ENCODE measurements around the gene STIM2.

- TF ChIP-seq, protein P1, sequence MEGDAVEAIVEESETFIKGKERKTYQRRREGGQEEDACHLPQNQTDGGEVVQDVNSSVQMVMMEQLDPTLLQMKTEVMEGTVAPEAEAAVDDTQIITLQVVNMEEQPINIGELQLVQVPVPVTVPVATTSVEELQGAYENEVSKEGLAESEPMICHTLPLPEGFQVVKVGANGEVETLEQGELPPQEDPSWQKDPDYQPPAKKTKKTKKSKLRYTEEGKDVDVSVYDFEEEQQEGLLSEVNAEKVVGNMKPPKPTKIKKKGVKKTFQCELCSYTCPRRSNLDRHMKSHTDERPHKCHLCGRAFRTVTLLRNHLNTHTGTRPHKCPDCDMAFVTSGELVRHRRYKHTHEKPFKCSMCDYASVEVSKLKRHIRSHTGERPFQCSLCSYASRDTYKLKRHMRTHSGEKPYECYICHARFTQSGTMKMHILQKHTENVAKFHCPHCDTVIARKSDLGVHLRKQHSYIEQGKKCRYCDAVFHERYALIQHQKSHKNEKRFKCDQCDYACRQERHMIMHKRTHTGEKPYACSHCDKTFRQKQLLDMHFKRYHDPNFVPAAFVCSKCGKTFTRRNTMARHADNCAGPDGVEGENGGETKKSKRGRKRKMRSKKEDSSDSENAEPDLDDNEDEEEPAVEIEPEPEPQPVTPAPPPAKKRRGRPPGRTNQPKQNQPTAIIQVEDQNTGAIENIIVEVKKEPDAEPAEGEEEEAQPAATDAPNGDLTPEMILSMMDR (IDR thresholded peaks at IDR 0.05 in 2 of 3, conservative IDR thresholded peaks at IDR 0.05 in 1 of 3; ENCODE audit: insufficient read depth in 2 of 3, low read depth in 1 of 3, low read length in 3 of 3): no peak
- no peak for TF ChIP-seq HMBOX1 (IDR thresholded peaks at IDR 0.05)
- TF ChIP-seq, protein P2, sequence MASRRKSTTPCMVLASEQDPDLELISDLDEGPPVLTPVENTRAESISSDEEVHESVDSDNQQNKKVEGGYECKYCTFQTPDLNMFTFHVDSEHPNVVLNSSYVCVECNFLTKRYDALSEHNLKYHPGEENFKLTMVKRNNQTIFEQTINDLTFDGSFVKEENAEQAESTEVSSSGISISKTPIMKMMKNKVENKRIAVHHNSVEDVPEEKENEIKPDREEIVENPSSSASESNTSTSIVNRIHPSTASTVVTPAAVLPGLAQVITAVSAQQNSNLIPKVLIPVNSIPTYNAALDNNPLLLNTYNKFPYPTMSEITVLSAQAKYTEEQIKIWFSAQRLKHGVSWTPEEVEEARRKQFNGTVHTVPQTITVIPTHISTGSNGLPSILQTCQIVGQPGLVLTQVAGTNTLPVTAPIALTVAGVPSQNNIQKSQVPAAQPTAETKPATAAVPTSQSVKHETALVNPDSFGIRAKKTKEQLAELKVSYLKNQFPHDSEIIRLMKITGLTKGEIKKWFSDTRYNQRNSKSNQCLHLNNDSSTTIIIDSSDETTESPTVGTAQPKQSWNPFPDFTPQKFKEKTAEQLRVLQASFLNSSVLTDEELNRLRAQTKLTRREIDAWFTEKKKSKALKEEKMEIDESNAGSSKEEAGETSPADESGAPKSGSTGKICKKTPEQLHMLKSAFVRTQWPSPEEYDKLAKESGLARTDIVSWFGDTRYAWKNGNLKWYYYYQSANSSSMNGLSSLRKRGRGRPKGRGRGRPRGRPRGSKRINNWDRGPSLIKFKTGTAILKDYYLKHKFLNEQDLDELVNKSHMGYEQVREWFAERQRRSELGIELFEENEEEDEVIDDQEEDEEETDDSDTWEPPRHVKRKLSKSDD (conservative IDR thresholded peaks at IDR 0.05; ENCODE audit: low read length): no peak
- no peak for TF ChIP-seq ZBTB7A (IDR thresholded peaks at IDR 0.05; ENCODE audit: borderline replicate concordance, control insufficient read depth, low read depth, low read length)
- no peak for TF ChIP-seq RBM15 (IDR thresholded peaks at IDR 0.05; ENCODE audit: insufficient read depth, low read length)
- TF ChIP-seq BDP1 (IDR thresholded peaks at IDR 0.05; ENCODE audit: insufficient read depth, insufficient read length): no peak
- TF ChIP-seq PML (IDR thresholded peaks at IDR 0.05; ENCODE audit: low read length): no peak
- TF ChIP-seq POLR2A (conservative IDR thresholded peaks at IDR 0.05): no peak
- no peak for TF ChIP-seq RBM39 (optimal IDR thresholded peaks at IDR 0.05; ENCODE audit: low read depth, low read length)
- TF ChIP-seq GTF2F1 (IDR thresholded peaks at IDR 0.05; ENCODE audit: low read depth, low read length): no peak
- no peak for TF ChIP-seq ZNF717 (CRISPR knock-in tag; IDR thresholded peaks at IDR 0.05)
- no peak for TF ChIP-seq CEBPB (tag; IDR thresholded peaks at IDR 0.05)
- no peak for TF ChIP-seq TCF7L2 (IDR thresholded peaks at IDR 0.05; ENCODE audit: low read depth, low read length)
Observed at GRCh38 chr4:27020603-27021002, 160.0 kb downstream of the STIM2 start.

Data from K562 (cell line).